LNCaP clone FGC (cell line): Measurements from ENCODE around the gene ARMH1.

Experiments used
- DNase-seq: peaks from one replicate; pipeline ENCODE4 v3.0.0-alpha.2; 2011; ENCODE audit warnings: low read depth
- H3K4me3 ChIP-seq: 2 replicates; pipeline ENCODE4 v1.5.1; 2011; ENCODE audit warnings: mild to moderate bottlenecking, low read depth, low read length, control low read depth
- CTCF ChIP-seq: IDR thresholded peaks from 2 replicates; pipeline ENCODE4 v1.5.1; 2012; ENCODE audit warnings: mild to moderate bottlenecking; ENCODE audit not compliant: control insufficient read depth, insufficient read depth; ENCODE audit errors: extremely low read depth

ARMH1 gene

GRCh38 chr1:44685218-44685617, 10.7 kb downstream of the ARMH1 start:
- no peak for DNase-seq
- no peak for TF ChIP-seq CTCF
- no peak overlapping the region for H3K4me3 ChIP-seq

GRCh38 chr1:44685881-44686280, 11.4 kb downstream of the ARMH1 start:
- DNase-seq: no peak
- no peak overlapping the region for H3K4me3 ChIP-seq
- no peak for TF ChIP-seq CTCF

GRCh38 chr1:44688760-44689446, 14.4 kb downstream of the ARMH1 start:
- peak; percentile 42 for DNase-seq
- TF ChIP-seq CTCF: no peak
- H3K4me3 ChIP-seq: no peak overlapping the region

- no peak overlapping the region for H3K4me3 ChIP-seq
- no peak for TF ChIP-seq CTCF
- no peak for DNase-seq
Observed at GRCh38 chr1:44689447-44689765, 14.9 kb downstream of the ARMH1 start.

GRCh38 chr1:44693159-44693558, 18.6 kb downstream of the ARMH1 start:
- no peak overlapping the region for H3K4me3 ChIP-seq
- no peak for DNase-seq

GRCh38 chr1:44693900-44694299, 19.4 kb downstream of the ARMH1 start:
- DNase-seq: no peak
- TF ChIP-seq CTCF: no peak
- H3K4me3 ChIP-seq: no peak overlapping the region

More at GRCh38 chr1:44693159-44693558, 18.6 kb downstream of the ARMH1 start:
- TF ChIP-seq CTCF: no peak

- no peak for TF ChIP-seq CTCF
- no peak for DNase-seq
- H3K4me3 ChIP-seq: no peak overlapping the region
Observed at GRCh38 chr1:44694863-44695478, 20.5 kb downstream of the ARMH1 start.
